Activated naive CD4-positive, alpha-beta T cell treated with anti-CD3 and anti-CD28 coated beads for 36 hours (primary cell): ENCODE measurements around the gene MS4A1. TPM values are rescaled to one million over a fixed set of nuclear protein-coding genes. Genes with fewer than 3 reads are reported as not detected.
"Not testable (repeated sequence)": the region's sequence is repeated elsewhere in the genome, so short reads cannot be mapped to it uniquely, and the experiment has no call there.

Experiments
- CTCF ChIA-PET: fragments of 350-600 bp; sonication (Branson Sonifier 250); formaldehyde crosslinking; loops from one replicate; lab custom pipeline; 2021; ENCODE audit warnings: antibody characterized with exemption; lab: Charles Lee
- DNase-seq: peaks from one replicate; pipeline ENCODE4 v3.0.0-alpha.2; 2020
- H3K27ac Mint-ChIP-seq: one replicate; pipeline ENCODE4 v1.8.0; 2021; ENCODE audit warnings: mild to moderate bottlenecking, mixed read lengths
- H3K27me3 Mint-ChIP-seq: one replicate; pipeline ENCODE4 v1.8.0; 2021; ENCODE audit warnings: low read depth, mixed read lengths
- H3K36me3 Mint-ChIP-seq: one replicate; pipeline ENCODE4 v1.8.0; 2021; ENCODE audit warnings: low read depth, mixed read lengths
- H3K4me1 Mint-ChIP-seq: one replicate; pipeline ENCODE4 v1.8.0; 2021; ENCODE audit warnings: low read depth, mixed read lengths
- H3K4me3 Mint-ChIP-seq: one replicate; pipeline ENCODE4 v1.8.0; 2021; ENCODE audit warnings: mild to moderate bottlenecking, moderate library complexity, mixed read lengths
- H3K9me3 Mint-ChIP-seq: one replicate; pipeline ENCODE4 v1.8.0; 2021; ENCODE audit warnings: mixed read lengths
- intact Hi-C: fragments of 100-400 bp; cut with micrococcal nuclease; formaldehyde crosslinking; loops from one replicate; pipeline ENCODE4 v1.15.1; 2023
- total RNA-seq, 2 experiments: library from RNA; stranded (reverse); gene quantifications; one replicate each; pipeline ENCODE4 v1.2.3, GENCODE V29; 2021

MS4A1 gene
- under 1 TPM; 0.35 to 0.36 TPM for total RNA-seq

- Mint-ChIP-seq H3K9me3 (peaks cover under 1% of the 10 kb centered on the region), H3K27ac (no peak within 1 kb of the TSS), H3K4me1 (no peaks in the 10 kb centered on the region), H3K4me3 (no peak within 1 kb of the TSS), H3K36me3 (no peaks in the 10 kb centered on the region), H3K27me3 (peaks cover 2% of the 10 kb centered on the region)
- no peak for DNase-seq
- intact Hi-C loops = no loop called here
- CTCF ChIA-PET = no interaction called here
Measured at GRCh38 chr11:60455531-60456042, at the start of gene MS4A1. Gene MS4A1, plus strand, starts transcription at chr11:60455847. Its CDS starts 6,528 bp downstream, at chr11:60462375.

GRCh38 chr11:60420015-60420414 is 35.6 kb upstream of the MS4A1 start:
- no peak for DNase-seq
- Mint-ChIP-seq H3K4me3 (no peak overlapping the region), H3K4me1 (no peaks in the 10 kb centered on the region), H3K9me3 (no peaks in the 10 kb centered on the region), H3K27me3 (peaks cover 12% of the 10 kb centered on the region), H3K36me3 (no peaks in the 10 kb centered on the region), H3K27ac (no peak overlapping the region)
- intact Hi-C loops = no loop called here
- CTCF ChIA-PET = no interaction called here

GRCh38 chr11:60422609-60423008 is 33.0 kb upstream of the MS4A1 start:
- H3K36me3 Mint-ChIP-seq = no peaks in the 10 kb centered on the region
- intact Hi-C loops = no loop called here
- no peaks in the 10 kb centered on the region for H3K4me1 Mint-ChIP-seq
- CTCF ChIA-PET = no interaction called here
- no peak overlapping the region for H3K4me3 Mint-ChIP-seq
- no peak overlapping the region for H3K27ac Mint-ChIP-seq
- H3K9me3 Mint-ChIP-seq = no peaks in the 10 kb centered on the region
- DNase-seq = no peak
- peaks cover 3% of the 10 kb centered on the region for H3K27me3 Mint-ChIP-seq

GRCh38 chr11:60428517-60428916 is 27.1 kb upstream of the MS4A1 start:
- no peak for DNase-seq
- Mint-ChIP-seq H3K27ac (no peak overlapping the region), H3K9me3 (no peaks in the 10 kb centered on the region), H3K27me3 (peaks cover 11% of the 10 kb centered on the region), H3K4me1 (no peaks in the 10 kb centered on the region), H3K36me3 (no peaks in the 10 kb centered on the region), H3K4me3 (no peak overlapping the region)
- intact Hi-C loops = no loop called here
- CTCF ChIA-PET = no interaction called here

GRCh38 chr11:60429272-60429671 is 26.4 kb upstream of the MS4A1 start, which contains the start of gene MS4A5:
Gene MS4A5, plus strand, starts transcription at chr11:60429572. Its CDS starts 103 bp downstream, at chr11:60429675.
- no peaks in the 10 kb centered on the region for H3K9me3 Mint-ChIP-seq
- H3K4me1 Mint-ChIP-seq = no peaks in the 10 kb centered on the region
- intact Hi-C loops = no loop called here
- H3K36me3 Mint-ChIP-seq = no peaks in the 10 kb centered on the region
- no peak within 1 kb of the TSS for H3K4me3 Mint-ChIP-seq
- CTCF ChIA-PET = interaction anchor here (0.6 kb wide), 1 partner anchor 338 kb away, joined by 3 read pairs; no protein-coding TSS in a partner anchor
- H3K27ac Mint-ChIP-seq = no peak within 1 kb of the TSS
- DNase-seq = no peak
- H3K27me3 Mint-ChIP-seq = peaks cover 11% of the 10 kb centered on the region

GRCh38 chr11:60431251-60431650 is 24.4 kb upstream of the MS4A1 start:
- no peaks in the 10 kb centered on the region for H3K4me1 Mint-ChIP-seq
- CTCF ChIA-PET = no interaction called here
- no peak overlapping the region for H3K27ac Mint-ChIP-seq
- no peak overlapping the region for H3K4me3 Mint-ChIP-seq
- DNase-seq = no peak
- H3K9me3 Mint-ChIP-seq = no peaks in the 10 kb centered on the region
- no peaks in the 10 kb centered on the region for H3K36me3 Mint-ChIP-seq
- intact Hi-C loops = no loop called here
- peaks cover 11% of the 10 kb centered on the region for H3K27me3 Mint-ChIP-seq

GRCh38 chr11:60433401-60433800 is 22.2 kb upstream of the MS4A1 start:
- no peaks in the 10 kb centered on the region for H3K36me3 Mint-ChIP-seq
- no peak overlapping the region for H3K27ac Mint-ChIP-seq
- H3K4me3 Mint-ChIP-seq = no peak overlapping the region
- peaks cover 8% of the 10 kb centered on the region for H3K27me3 Mint-ChIP-seq
- intact Hi-C loops = no loop called here
- no peaks in the 10 kb centered on the region for H3K9me3 Mint-ChIP-seq
- no peaks in the 10 kb centered on the region for H3K4me1 Mint-ChIP-seq
- no peak for DNase-seq
- CTCF ChIA-PET = no interaction called here

GRCh38 chr11:60447070-60447469 is 8.6 kb upstream of the MS4A1 start:
- no peak for DNase-seq
- CTCF ChIA-PET = no interaction called here
- peaks cover 3% of the 10 kb centered on the region for H3K9me3 Mint-ChIP-seq
- intact Hi-C loops = no loop called here
- no peak overlapping the region for H3K27ac Mint-ChIP-seq
- H3K4me1 Mint-ChIP-seq = peaks cover 14% of the 10 kb centered on the region
- H3K36me3 Mint-ChIP-seq = no peaks in the 10 kb centered on the region
- no peak overlapping the region for H3K4me3 Mint-ChIP-seq
- H3K27me3 Mint-ChIP-seq = no peaks in the 10 kb centered on the region

GRCh38 chr11:60447846-60448245 is 7.8 kb upstream of the MS4A1 start:
- Mint-ChIP-seq H3K9me3 (peaks cover 3% of the 10 kb centered on the region), H3K27ac (no peak overlapping the region), H3K4me1 (peaks cover 14% of the 10 kb centered on the region), H3K27me3 (no peaks in the 10 kb centered on the region), H3K36me3 (no peaks in the 10 kb centered on the region), H3K4me3 (no peak overlapping the region)
- intact Hi-C loops = no loop called here
- DNase-seq = no peak
- CTCF ChIA-PET = no interaction called here

- H3K4me3 Mint-ChIP-seq, intact Hi-C loops, H3K9me3 Mint-ChIP-seq, CTCF ChIA-PET, H3K36me3 Mint-ChIP-seq, H3K27me3 Mint-ChIP-seq, H3K27ac Mint-ChIP-seq, DNase-seq, H3K4me1 Mint-ChIP-seq: not testable (repeated sequence)
Measured at GRCh38 chr11:60451185-60451584, 4.5 kb upstream of the MS4A1 start.

- peaks cover 2% of the 10 kb centered on the region for H3K27me3 Mint-ChIP-seq
- DNase-seq = no peak
- no peak overlapping the region for H3K27ac Mint-ChIP-seq
- H3K4me3 Mint-ChIP-seq = no peak overlapping the region
- H3K36me3 Mint-ChIP-seq = no peaks in the 10 kb centered on the region
- H3K9me3 Mint-ChIP-seq = peaks cover 3% of the 10 kb centered on the region
- H3K4me1 Mint-ChIP-seq = no peaks in the 10 kb centered on the region
- CTCF ChIA-PET = no interaction called here
- intact Hi-C loops = no loop called here
Measured at GRCh38 chr11:60454212-60454611, 1.4 kb upstream of the MS4A1 start.

GRCh38 chr11:60457576-60457975 is 1.9 kb downstream of the MS4A1 start:
- intact Hi-C loops = no loop called here
- DNase-seq = no peak
- Mint-ChIP-seq H3K36me3 (no peaks in the 10 kb centered on the region), H3K4me3 (no peak overlapping the region), H3K9me3 (no peaks in the 10 kb centered on the region), H3K27me3 (peaks cover 2% of the 10 kb centered on the region), H3K27ac (no peak overlapping the region), H3K4me1 (no peaks in the 10 kb centered on the region)
- CTCF ChIA-PET = no interaction called here

GRCh38 chr11:60459345-60459744 is 3.7 kb downstream of the MS4A1 start:
- no peak overlapping the region for H3K27ac Mint-ChIP-seq
- H3K4me1 Mint-ChIP-seq = no peaks in the 10 kb centered on the region
- no peaks in the 10 kb centered on the region for H3K9me3 Mint-ChIP-seq
- no peaks in the 10 kb centered on the region for H3K36me3 Mint-ChIP-seq
- no peak overlapping the region for H3K4me3 Mint-ChIP-seq
- no peak for DNase-seq
- CTCF ChIA-PET = interaction anchor here (2.3 kb wide), 1 partner anchor 96 kb away, joined by 6 read pairs; no protein-coding TSS in a partner anchor
- peaks cover 2% of the 10 kb centered on the region for H3K27me3 Mint-ChIP-seq
- intact Hi-C loops = no loop called here
